ENCODE data around the gene ACYP1. TPM values are rescaled to one million over a fixed set of nuclear protein-coding genes. Genes with fewer than 3 reads are reported as not detected.

Gene ACYP1
- total RNA-seq, 1 donor from 2014 or later: 4.2 TPM

DNA sequence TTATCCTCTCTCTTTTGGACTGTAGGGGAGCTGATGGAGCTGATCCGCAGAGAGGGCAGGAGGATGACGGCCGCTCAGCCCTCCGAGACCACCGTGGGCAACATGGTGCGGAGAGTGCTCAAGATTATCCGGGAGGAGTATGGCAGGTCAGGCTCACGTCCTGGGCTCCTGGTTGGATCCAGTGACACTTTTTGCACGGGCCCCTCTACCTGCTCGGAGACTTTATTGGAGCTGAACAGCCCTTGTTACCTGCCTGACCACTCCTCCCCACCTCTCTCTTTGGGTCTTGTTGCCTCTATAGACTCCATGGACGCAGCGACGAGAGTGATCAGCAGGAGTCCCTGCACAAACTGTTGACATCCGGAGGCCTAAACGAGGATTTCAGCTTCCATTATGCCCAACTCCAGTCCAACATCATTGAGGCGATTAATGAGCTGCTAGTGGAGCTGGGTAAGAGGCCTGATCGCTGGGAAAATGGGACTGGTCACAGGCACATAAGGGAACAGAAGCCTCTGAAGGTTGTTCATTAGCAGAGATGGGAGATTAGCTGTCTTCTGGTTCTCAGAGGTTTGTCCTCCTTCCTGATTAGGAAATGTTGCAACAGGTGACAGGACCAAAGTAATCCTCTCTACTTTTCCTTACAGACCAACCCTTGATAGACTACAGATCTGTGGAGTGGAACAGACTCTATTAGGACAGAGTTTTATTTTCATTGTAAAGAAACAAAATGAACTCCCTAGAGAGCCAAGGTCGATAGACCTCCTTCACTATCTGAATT, 60.4 kb downstream of the ACYP1 start:
- Mint-ChIP-seq H3K27ac (ENCODE audit: unreplicated experiment) (peak overlapping the region; percentile 95), H3K27me3 (ENCODE audit: low read depth) (no peaks in the 10 kb centered on the region), H3K36me3 (ENCODE audit: low read depth) (peaks cover 21% of the 10 kb centered on the region), H3K4me3 (ENCODE audit: unreplicated experiment) (peak overlapping the region; percentile 100), H3K4me1 (ENCODE audit: low read depth) (peaks cover 36% of the 10 kb centered on the region), H3K9me3 (ENCODE audit: low read depth) (peaks cover 5% of the 10 kb centered on the region)
- TF ChIP-seq, protein P1, sequence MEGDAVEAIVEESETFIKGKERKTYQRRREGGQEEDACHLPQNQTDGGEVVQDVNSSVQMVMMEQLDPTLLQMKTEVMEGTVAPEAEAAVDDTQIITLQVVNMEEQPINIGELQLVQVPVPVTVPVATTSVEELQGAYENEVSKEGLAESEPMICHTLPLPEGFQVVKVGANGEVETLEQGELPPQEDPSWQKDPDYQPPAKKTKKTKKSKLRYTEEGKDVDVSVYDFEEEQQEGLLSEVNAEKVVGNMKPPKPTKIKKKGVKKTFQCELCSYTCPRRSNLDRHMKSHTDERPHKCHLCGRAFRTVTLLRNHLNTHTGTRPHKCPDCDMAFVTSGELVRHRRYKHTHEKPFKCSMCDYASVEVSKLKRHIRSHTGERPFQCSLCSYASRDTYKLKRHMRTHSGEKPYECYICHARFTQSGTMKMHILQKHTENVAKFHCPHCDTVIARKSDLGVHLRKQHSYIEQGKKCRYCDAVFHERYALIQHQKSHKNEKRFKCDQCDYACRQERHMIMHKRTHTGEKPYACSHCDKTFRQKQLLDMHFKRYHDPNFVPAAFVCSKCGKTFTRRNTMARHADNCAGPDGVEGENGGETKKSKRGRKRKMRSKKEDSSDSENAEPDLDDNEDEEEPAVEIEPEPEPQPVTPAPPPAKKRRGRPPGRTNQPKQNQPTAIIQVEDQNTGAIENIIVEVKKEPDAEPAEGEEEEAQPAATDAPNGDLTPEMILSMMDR (IDR thresholded peaks at IDR 0.05): no peak
- no peak for DNase-seq (ENCODE audit: low spot score)

Other genes starting within 250 kb of the ACYP1 start
- gene PROX2, start 187.9 kb downstream of the ACYP1 start, total RNA-seq: not detected in 3 replicates
- gene DLST, start 182.1 kb downstream of the ACYP1 start, total RNA-seq: 70.4 to 78.0 TPM (median 74.5 TPM) in 3 replicates
- 0.82 to 6.5 TPM (median 5.8 TPM) in 3 replicates for gene RPS6KL1, start 140.8 kb downstream of the ACYP1 start, total RNA-seq
- gene PGF, start 108.4 kb downstream of the ACYP1 start, total RNA-seq: 2.0 to 3.2 TPM (median 2.3 TPM) in 3 replicates
- 35.7 to 38.4 TPM (median 37.1 TPM) in 3 replicates for gene EIF2B2, start 61.1 kb downstream of the ACYP1 start, total RNA-seq
- gene MLH3, start 12.6 kb downstream of the ACYP1 start, total RNA-seq: 18.7 to 21.3 TPM (median 21.2 TPM) in 3 replicates
- gene ZC2HC1C, start 5.6 kb upstream of the ACYP1 start, total RNA-seq: 0.31 to 0.62 TPM (median 0.48 TPM) in 3 replicates
- gene NEK9, start 63.0 kb upstream of the ACYP1 start, total RNA-seq: 63.3 to 109 TPM (median 65.4 TPM) in 3 replicates
- 345 to 455 TPM (median 361 TPM) in 3 replicates for gene TMED10, start 112.6 kb upstream of the ACYP1 start, total RNA-seq
- 116 to 175 TPM (median 152 TPM) in 3 replicates for gene FOS, start 214.8 kb upstream of the ACYP1 start, total RNA-seq

Measured in chondrocyte (in vitro differentiated cells).